ENCODE measurements around the gene CCDC116.
"Not testable (repeated sequence)": the region's sequence is repeated elsewhere in the genome, so short reads cannot be mapped to it uniquely, and the experiment has no call there.

Gene CCDC116

GRCh38 chr22:21677606-21678443, 45.3 kb downstream of the CCDC116 start:
- DNase-seq: no peak
- Histone ChIP-seq H3K9me3 (no peaks in the 10 kb centered on the region), H3K4me1 (no peaks in the 10 kb centered on the region), H3K27ac (no peak overlapping the region), H3K27me3 (no peaks in the 10 kb centered on the region), H3K36me3 (peaks cover 37 to 75% (median 52%) of the 10 kb centered on the region in 3 donors), H3K4me3 (no peak overlapping the region)
- TF ChIP-seq CTCF (IDR thresholded peaks at IDR 0.05): no peak
- intact Hi-C loops (cut with DNase I; ENCODE audit: low total_unique reads): no loop called here

DNA sequence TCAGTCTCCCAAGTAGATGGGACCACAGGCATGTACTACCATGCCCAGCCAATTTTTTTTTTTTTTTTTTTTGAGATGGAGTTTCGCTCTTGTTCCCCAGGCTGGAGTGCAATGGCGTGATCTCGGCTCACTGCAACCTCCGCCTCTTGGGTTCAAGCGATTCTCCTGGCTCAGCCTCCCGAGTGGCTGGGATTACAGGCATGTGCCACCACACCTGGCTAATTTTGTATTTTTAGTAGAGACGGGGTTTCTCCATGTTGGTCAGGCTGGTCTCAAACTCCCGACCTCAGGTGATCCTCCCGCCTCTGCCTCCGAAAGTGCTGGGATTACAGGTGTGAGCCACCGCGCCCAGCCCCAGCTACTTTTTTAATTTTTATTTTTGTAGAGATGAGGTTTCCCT, 46.3 kb downstream of the CCDC116 start:
- peaks cover 37 to 75% (median 49%) of the 10 kb centered on the region in 3 donors for H3K36me3 ChIP-seq
- H3K27me3 ChIP-seq; H3K9me3 ChIP-seq; DNase-seq; intact Hi-C loops (cut with DNase I; ENCODE audit: low total_unique reads); H3K4me1 ChIP-seq; H3K4me3 ChIP-seq; H3K27ac ChIP-seq: not testable (repeated sequence)

DNA sequence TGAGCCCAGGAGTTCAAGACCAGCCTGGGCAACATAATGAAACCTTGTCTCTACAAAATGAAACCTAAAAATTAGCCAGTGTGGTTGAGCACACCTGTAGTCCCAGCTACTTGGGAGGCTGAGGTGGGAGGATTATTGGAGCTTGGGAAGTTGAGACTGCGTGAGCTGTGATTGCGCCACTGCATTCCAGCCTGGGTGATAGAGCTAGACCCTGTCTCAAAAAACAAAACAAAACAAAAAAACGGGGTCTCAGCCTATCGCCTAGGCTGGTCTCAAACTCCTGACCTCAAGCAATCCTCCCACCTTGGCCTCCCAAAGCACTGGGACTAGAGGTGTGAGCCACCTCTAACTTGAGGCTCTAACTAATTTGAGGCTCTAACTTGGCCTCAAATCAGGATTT, 46.8 kb downstream of the CCDC116 start:
- no peaks in the 10 kb centered on the region for H3K9me3 ChIP-seq
- intact Hi-C loops (cut with DNase I; ENCODE audit: low total_unique reads): no loop called here
- no peak for TF ChIP-seq CTCF (IDR thresholded peaks at IDR 0.05)
- no peaks in the 10 kb centered on the region for H3K27me3 ChIP-seq
- no peaks in the 10 kb centered on the region for H3K4me1 ChIP-seq
- peaks cover 37 to 73% (median 44%) of the 10 kb centered on the region in 3 donors for H3K36me3 ChIP-seq
- no peak overlapping the region for H3K4me3 ChIP-seq
- no peak for DNase-seq
- H3K27ac ChIP-seq: no peak overlapping the region

DNA sequence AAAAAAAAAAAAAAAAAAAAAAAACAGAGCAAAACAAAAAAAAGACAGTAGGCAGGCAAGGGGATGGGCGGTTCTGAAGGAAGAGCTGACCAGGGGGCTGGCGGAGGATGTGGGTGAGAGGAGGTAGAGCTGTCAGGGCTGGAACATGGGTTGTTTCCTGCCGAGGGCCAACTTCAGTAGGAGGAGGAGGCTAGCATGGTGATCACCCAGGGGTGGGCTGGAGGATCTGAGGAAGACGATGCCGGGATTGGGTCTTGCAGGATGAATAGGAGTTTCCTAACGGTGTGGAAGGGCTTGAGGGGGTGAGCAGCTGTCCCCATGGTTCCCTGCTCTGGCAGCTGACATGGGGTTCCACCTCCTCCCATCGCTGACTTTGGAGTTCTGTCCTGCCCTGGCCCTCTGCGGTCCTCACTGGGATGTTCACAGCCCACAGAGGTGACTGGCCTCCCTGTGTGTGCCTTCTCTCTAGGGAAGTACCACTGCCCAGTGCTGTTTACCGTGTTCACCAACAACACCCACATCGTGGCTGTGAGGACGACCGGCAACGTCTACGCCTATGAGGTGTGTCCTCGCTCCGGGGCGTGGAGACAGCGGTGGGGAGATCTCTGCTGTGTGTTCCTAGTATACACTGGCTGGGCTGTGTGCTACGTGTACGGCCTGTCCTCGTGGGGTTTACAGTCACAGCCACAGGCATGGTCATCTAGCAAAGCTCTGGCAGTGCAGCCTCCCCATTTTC, 48.4 kb downstream of the CCDC116 start:
- Histone ChIP-seq H3K36me3 (peaks cover 38 to 73% (median 45%) of the 10 kb centered on the region in 3 donors), H3K4me3 (no peak overlapping the region), H3K4me1 (no peaks in the 10 kb centered on the region), H3K27ac (no peak overlapping the region), H3K27me3 (no peaks in the 10 kb centered on the region), H3K9me3 (no peaks in the 10 kb centered on the region)
- no peak for DNase-seq
- intact Hi-C loops (cut with DNase I; ENCODE audit: low total_unique reads): no loop called here
- TF ChIP-seq CTCF (IDR thresholded peaks at IDR 0.05): no peak

GRCh38 chr22:21681566-21682370, 49.2 kb downstream of the CCDC116 start:
- no peak for DNase-seq
- intact Hi-C loops (cut with DNase I; ENCODE audit: low total_unique reads): no loop called here
- Histone ChIP-seq H3K9me3 (no peaks in the 10 kb centered on the region), H3K36me3 (peaks cover 46 to 76% (median 51%) of the 10 kb centered on the region in 3 donors), H3K27me3 (no peaks in the 10 kb centered on the region), H3K27ac (no peak overlapping the region), H3K4me1 (no peaks in the 10 kb centered on the region), H3K4me3 (no peak overlapping the region)
- no peak for TF ChIP-seq CTCF (IDR thresholded peaks at IDR 0.05)
